HG03571 (cell line): ENCODE measurements around the gene MDK.
"Not testable (repeated sequence)": the region's sequence is repeated elsewhere in the genome, so short reads cannot be mapped to it uniquely, and the experiment has no call there.

Source experiments
- ATAC-seq: cut with Tn5 transposase; IDR thresholded peaks from one replicate; pipeline ENCODE4 v1.9.1; 2021; ENCODE audit not compliant: unreplicated experiment

MDK gene

GRCh38 chr11:46367244-46367915 lies 14.1 kb upstream of the MDK start:
- peak; percentile 61 for ATAC-seq

- ATAC-seq, result no peak
These were observed 13.6 kb upstream of the MDK start for GRCh38 chr11:46367916-46368267.

- ATAC-seq, result no peak
These were observed 11.9 kb upstream of the MDK start for GRCh38 chr11:46369458-46370152.

- no peak for ATAC-seq
These were observed 11.2 kb upstream of the MDK start for GRCh38 chr11:46370253-46370652.

GRCh38 chr11:46371262-46371661 lies 10.2 kb upstream of the MDK start:
- ATAC-seq, result not testable (repeated sequence)

GRCh38 chr11:46372086-46372485 lies 9.4 kb upstream of the MDK start:
- ATAC-seq, result no peak

- not testable (repeated sequence) for ATAC-seq
These were observed 9.0 kb upstream of the MDK start for GRCh38 chr11:46372501-46372900.

- no peak for ATAC-seq
These were observed 7.4 kb upstream of the MDK start for GRCh38 chr11:46373787-46374740.

GRCh38 chr11:46374815-46375214 lies 6.7 kb upstream of the MDK start:
- ATAC-seq, result no peak

GRCh38 chr11:46375392-46376101 lies 5.9 kb upstream of the MDK start:
- no peak for ATAC-seq

- no peak for ATAC-seq
These were observed 5.0 kb upstream of the MDK start for GRCh38 chr11:46376258-46377050.

- no peak for ATAC-seq
These were observed 4.2 kb upstream of the MDK start for GRCh38 chr11:46377290-46377689.

- ATAC-seq, result no peak
These were observed 3.6 kb upstream of the MDK start for GRCh38 chr11:46377831-46378230.

GRCh38 chr11:46378296-46378695 lies 3.2 kb upstream of the MDK start:
- no peak for ATAC-seq

GRCh38 chr11:46378811-46379481 lies 2.5 kb upstream of the MDK start:
- no peak for ATAC-seq

GRCh38 chr11:46379482-46380293 lies 1.8 kb upstream of the MDK start:
- not testable (repeated sequence) for ATAC-seq

GRCh38 chr11:46380340-46381047 lies 975 bp upstream of the MDK start:
- ATAC-seq, result no peak
